GM23248 (cell line): ENCODE measurements around the gene FAM118B.

ENCODE experiments used
- EZH2 ChIP-seq: fragments of 200-600 bp; sonication (generic); IDR thresholded peaks from 2 replicates; pipeline ENCODE4 v1.6.1; 2018; ENCODE audit warnings: antibody characterized with exemption, mild to moderate bottlenecking; ENCODE audit not compliant: insufficient read depth, poor library complexity, severe bottlenecking
- EZH2phosphoT487 ChIP-seq: fragments of 200-600 bp; sonication (generic); IDR thresholded peaks from 2 replicates; pipeline ENCODE4 v1.6.1; 2018; ENCODE audit warnings: antibody characterized with exemption, moderate library complexity, mild to moderate bottlenecking, low read depth; ENCODE audit not compliant: insufficient read depth

DNA sequence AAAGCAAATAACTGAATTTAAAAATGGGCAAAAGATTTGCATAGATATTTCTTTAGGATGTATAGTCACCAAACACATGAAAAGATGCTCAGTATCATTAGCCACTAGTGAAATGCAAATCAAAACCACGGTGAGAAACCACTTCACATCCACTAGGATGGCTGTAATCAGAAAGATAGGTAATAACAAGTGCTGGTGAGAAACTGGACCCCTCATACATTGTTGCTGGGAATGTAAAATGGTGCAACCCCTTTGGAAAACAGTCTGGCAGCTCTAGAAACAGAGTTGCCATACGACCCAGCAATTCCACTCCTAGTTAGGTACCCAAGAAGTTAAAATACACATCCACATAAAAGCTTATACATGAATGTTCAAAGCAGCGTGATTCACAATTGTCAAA lies 16.5 kb upstream of the FAM118B start:
- TF ChIP-seq EZH2 (no peak), EZH2phosphoT487 (no peak)
